Neural cell (in vitro differentiated cells): ENCODE results near the gene CKMT2. TPM values are rescaled to one million over a fixed set of nuclear protein-coding genes. Genes with fewer than 3 reads are reported as not detected.

ENCODE experiments used
- H2AFZ ChIP-seq: fragments of 200-600, 300-800 bp; sonication (generic), shearing (Covaris generic); 2 replicates; pipeline ENCODE4 v1.6.0; 2014; ENCODE audit warnings: low read depth, mild to moderate bottlenecking, antibody characterized with exemption, low read length, moderate library complexity
- H3F3A ChIP-seq: fragments of 200-600 bp; shearing (Covaris generic); 2 replicates; pipeline ENCODE4 v1.6.1; 2016; ENCODE audit warnings: mild to moderate bottlenecking, moderate library complexity, mixed read lengths, antibody characterized with exemption, low read length; ENCODE audit not compliant: insufficient read depth, poor library complexity, severe bottlenecking
- H3K27ac ChIP-seq: fragments of 200-600, 300-800 bp; sonication (generic), shearing (Covaris generic); 2 replicates; pipeline ENCODE4 v1.5.1; 2014; ENCODE audit warnings: mild to moderate bottlenecking, low read length, moderate library complexity
- H3K27me3 ChIP-seq: fragments of 300-800, 200-600 bp; sonication (generic), shearing (Covaris generic); 2 replicates; pipeline ENCODE4 v1.6.0; 2014; ENCODE audit warnings: mild to moderate bottlenecking, low read depth, low read length, moderate library complexity; ENCODE audit not compliant: insufficient read depth
- H3K36me3 ChIP-seq: fragments of 300-800, 200-600 bp; sonication (generic), shearing (Covaris generic); 2 replicates; pipeline ENCODE4 v1.5.1; 2014; ENCODE audit warnings: mild to moderate bottlenecking, antibody characterized with exemption, low read length, moderate library complexity; ENCODE audit not compliant: insufficient read depth
- H3K4me2 ChIP-seq: fragments of 300-800, 200-600 bp; sonication (generic), shearing (Covaris generic); 2 replicates; pipeline ENCODE4 v1.6.0; 2014; ENCODE audit warnings: mild to moderate bottlenecking, low read length
- H3K4me3 ChIP-seq: fragments of 300-800, 200-600 bp; sonication (generic), shearing (Covaris generic); 2 replicates; pipeline ENCODE4 v1.5.1; 2014; ENCODE audit warnings: mild to moderate bottlenecking, low read length, moderate library complexity
- H3K79me2 ChIP-seq: fragments of 200-600 bp; shearing (Covaris generic); replicated peaks from 2 replicates; pipeline ENCODE4 v1.6.0; 2014; ENCODE audit warnings: mild to moderate bottlenecking, low read length, moderate library complexity; ENCODE audit not compliant: insufficient read depth
- H3K9ac ChIP-seq: fragments of 300-800, 200-600 bp; sonication (generic), shearing (Covaris generic); 2 replicates; pipeline ENCODE4 v1.6.1; 2016; ENCODE audit warnings: mild to moderate bottlenecking, low read length, mixed read lengths
- H3K9me2 ChIP-seq: fragments of 200-600 bp; shearing (Covaris generic); 2 replicates; pipeline ENCODE4 v1.6.1; 2016; ENCODE audit warnings: mild to moderate bottlenecking, low read length, mixed read lengths; ENCODE audit not compliant: insufficient read depth
- H3K9me3 ChIP-seq: fragments of 200-600, 300-800 bp; sonication (generic), shearing (Covaris generic); 2 replicates; pipeline ENCODE4 v1.6.1; 2016; ENCODE audit warnings: mild to moderate bottlenecking, mixed run types, low read length, moderate library complexity, mixed read lengths
- H4K20me1 ChIP-seq: fragments of 200-600 bp; shearing (Covaris generic); 2 replicates; pipeline ENCODE4 v1.6.1; 2016; ENCODE audit warnings: mild to moderate bottlenecking, mixed run types; ENCODE audit not compliant: insufficient read depth
- EP300 ChIP-seq: fragments of 450-650 bp; conservative IDR thresholded peaks from 2 replicates; pipeline ENCODE4 v1.6.1; 2014; ENCODE audit warnings: antibody characterized with exemption, mild to moderate bottlenecking, moderate library complexity; ENCODE audit not compliant: poor library complexity, severe bottlenecking
- EZH2 ChIP-seq: fragments of 200-600, 300-800 bp; shearing (Covaris generic), sonication (generic); IDR thresholded peaks from 2 replicates; pipeline ENCODE4 v1.6.1; 2014; ENCODE audit warnings: antibody characterized with exemption, low read length, borderline replicate concordance, mild to moderate bottlenecking; ENCODE audit not compliant: insufficient read depth, poor library complexity, severe bottlenecking
- MXI1 ChIP-seq: fragments of 450-650 bp; conservative IDR thresholded peaks from 2 replicates; pipeline ENCODE4 v1.6.1; 2014; ENCODE audit warnings: antibody characterized with exemption, mild to moderate bottlenecking; ENCODE audit not compliant: poor library complexity, severe bottlenecking
- POLR2AphosphoS5 ChIP-seq: IDR thresholded peaks from 2 replicates; pipeline ENCODE4 v1.6.1; 2012
- RAD21 ChIP-seq: fragments of 450-650 bp; conservative IDR thresholded peaks from 2 replicates; pipeline ENCODE4 v1.6.1; 2014; ENCODE audit warnings: antibody characterized with exemption, mild to moderate bottlenecking, moderate library complexity
- SMC3 ChIP-seq: fragments of 450-650 bp; conservative IDR thresholded peaks from 2 replicates; pipeline ENCODE4 v1.6.1; 2014; ENCODE audit warnings: antibody characterized with exemption, mild to moderate bottlenecking, moderate library complexity; ENCODE audit not compliant: poor library complexity
- TAF1 ChIP-seq: IDR thresholded peaks from 2 replicates; pipeline ENCODE4 v1.6.1; 2012; ENCODE audit warnings: low read depth
- polyA plus RNA-seq: library from polyadenylated mRNA; depleted of rRNA; stranded (reverse); fragments of >200 nt; gene quantifications from 2 replicates; pipeline ENCODE4 v1.2.3, GENCODE V29; 2014
- TF ChIP-seq, protein P1 (sequence below): IDR thresholded peaks from 2 replicates; pipeline ENCODE4 v1.6.1; 2012; ENCODE audit warnings: borderline replicate concordance
- TF ChIP-seq, protein P2 (sequence below): fragments of 450-650 bp; IDR thresholded peaks from 2 replicates; pipeline ENCODE4 v1.5.1; 2014; ENCODE audit warnings: antibody characterized with exemption, mild to moderate bottlenecking, moderate library complexity; ENCODE audit not compliant: poor library complexity, severe bottlenecking

The CKMT2 gene
- polyA plus RNA-seq, 1 donor from 2014 or later = not detected

DNA sequence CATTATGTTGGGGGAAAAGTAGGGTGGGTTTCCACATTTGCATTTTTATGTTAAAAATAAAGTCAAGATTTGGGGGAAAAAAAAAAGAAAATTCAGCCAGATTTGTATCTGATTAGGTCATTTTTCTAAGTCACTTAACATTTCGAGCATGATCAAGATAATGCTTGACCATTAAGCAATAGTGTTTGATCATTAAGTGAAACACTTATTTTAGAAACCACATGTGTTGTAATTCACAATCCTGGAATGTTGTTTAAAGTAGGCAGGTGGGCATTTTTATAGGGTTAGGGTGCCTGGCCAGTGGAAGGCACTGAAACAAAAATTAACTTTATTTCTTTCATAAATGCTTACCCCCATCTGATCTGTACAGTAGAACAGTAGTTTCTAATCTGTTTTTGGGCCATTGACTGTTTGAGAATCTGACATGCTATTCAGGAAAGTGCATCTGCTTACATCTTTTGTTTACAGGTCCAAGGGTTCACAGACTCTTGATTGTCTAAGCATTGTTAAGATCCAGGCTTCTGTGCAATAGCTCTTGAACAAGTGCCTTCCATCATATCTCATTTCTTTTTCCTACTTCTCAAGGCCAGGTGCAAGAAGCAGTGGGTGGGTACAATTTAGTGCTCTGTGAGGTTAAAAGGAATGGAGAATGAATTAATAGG is 77.4 kb downstream of the CKMT2 start:
- H3K27ac ChIP-seq = no peak overlapping the region
- H3K9me3 ChIP-seq = no peaks in the 10 kb centered on the region
- no peak overlapping the region for H3K4me3 ChIP-seq
- H3K36me3 ChIP-seq = peaks cover 3% of the 10 kb centered on the region
- no peaks in the 10 kb centered on the region for H3F3A ChIP-seq
- H3K27me3 ChIP-seq = no peaks in the 10 kb centered on the region
- no peak for TF ChIP-seq SMC3
- TF ChIP-seq MXI1 = no peak
- TF ChIP-seq EZH2 = no peak
- TF ChIP-seq TAF1 = no peak
- no peak for TF ChIP-seq RAD21
- TF ChIP-seq, protein P1, sequence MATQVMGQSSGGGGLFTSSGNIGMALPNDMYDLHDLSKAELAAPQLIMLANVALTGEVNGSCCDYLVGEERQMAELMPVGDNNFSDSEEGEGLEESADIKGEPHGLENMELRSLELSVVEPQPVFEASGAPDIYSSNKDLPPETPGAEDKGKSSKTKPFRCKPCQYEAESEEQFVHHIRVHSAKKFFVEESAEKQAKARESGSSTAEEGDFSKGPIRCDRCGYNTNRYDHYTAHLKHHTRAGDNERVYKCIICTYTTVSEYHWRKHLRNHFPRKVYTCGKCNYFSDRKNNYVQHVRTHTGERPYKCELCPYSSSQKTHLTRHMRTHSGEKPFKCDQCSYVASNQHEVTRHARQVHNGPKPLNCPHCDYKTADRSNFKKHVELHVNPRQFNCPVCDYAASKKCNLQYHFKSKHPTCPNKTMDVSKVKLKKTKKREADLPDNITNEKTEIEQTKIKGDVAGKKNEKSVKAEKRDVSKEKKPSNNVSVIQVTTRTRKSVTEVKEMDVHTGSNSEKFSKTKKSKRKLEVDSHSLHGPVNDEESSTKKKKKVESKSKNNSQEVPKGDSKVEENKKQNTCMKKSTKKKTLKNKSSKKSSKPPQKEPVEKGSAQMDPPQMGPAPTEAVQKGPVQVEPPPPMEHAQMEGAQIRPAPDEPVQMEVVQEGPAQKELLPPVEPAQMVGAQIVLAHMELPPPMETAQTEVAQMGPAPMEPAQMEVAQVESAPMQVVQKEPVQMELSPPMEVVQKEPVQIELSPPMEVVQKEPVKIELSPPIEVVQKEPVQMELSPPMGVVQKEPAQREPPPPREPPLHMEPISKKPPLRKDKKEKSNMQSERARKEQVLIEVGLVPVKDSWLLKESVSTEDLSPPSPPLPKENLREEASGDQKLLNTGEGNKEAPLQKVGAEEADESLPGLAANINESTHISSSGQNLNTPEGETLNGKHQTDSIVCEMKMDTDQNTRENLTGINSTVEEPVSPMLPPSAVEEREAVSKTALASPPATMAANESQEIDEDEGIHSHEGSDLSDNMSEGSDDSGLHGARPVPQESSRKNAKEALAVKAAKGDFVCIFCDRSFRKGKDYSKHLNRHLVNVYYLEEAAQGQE = no peak
- TF ChIP-seq POLR2AphosphoS5 = no peak
- TF ChIP-seq, protein P2, sequence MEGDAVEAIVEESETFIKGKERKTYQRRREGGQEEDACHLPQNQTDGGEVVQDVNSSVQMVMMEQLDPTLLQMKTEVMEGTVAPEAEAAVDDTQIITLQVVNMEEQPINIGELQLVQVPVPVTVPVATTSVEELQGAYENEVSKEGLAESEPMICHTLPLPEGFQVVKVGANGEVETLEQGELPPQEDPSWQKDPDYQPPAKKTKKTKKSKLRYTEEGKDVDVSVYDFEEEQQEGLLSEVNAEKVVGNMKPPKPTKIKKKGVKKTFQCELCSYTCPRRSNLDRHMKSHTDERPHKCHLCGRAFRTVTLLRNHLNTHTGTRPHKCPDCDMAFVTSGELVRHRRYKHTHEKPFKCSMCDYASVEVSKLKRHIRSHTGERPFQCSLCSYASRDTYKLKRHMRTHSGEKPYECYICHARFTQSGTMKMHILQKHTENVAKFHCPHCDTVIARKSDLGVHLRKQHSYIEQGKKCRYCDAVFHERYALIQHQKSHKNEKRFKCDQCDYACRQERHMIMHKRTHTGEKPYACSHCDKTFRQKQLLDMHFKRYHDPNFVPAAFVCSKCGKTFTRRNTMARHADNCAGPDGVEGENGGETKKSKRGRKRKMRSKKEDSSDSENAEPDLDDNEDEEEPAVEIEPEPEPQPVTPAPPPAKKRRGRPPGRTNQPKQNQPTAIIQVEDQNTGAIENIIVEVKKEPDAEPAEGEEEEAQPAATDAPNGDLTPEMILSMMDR = no peak
- TF ChIP-seq EP300 = no peak
- no peak overlapping the region for H2AFZ ChIP-seq
- H3K4me2 ChIP-seq = no peak overlapping the region
- no peaks in the 10 kb centered on the region for H3K9me2 ChIP-seq
- H3K9ac ChIP-seq = no peak overlapping the region
- no peaks in the 10 kb centered on the region for H3K79me2 ChIP-seq
- H4K20me1 ChIP-seq = no peaks in the 10 kb centered on the region

DNA sequence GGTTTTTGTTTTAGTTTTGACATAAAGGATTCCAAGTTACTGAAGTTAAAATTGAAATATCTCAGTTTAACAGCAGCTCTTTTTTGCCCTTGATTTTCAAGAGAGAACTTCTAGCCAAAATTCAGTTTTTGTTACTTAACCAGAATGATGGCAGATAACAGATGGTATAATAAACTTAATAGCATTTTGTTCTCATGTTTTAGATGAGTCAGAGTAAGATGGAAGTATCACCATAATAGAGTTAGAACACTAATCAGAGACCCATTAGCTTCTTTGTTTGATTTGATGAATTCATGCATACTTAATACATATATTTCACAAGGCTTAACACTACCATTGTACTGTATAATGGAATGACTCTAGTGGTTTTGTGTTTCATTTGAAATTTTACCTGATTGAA is 80.2 kb downstream of the CKMT2 start:
- H3K27ac ChIP-seq = no peak overlapping the region
- no peaks in the 10 kb centered on the region for H3K9me2 ChIP-seq
- H3K79me2 ChIP-seq = no peaks in the 10 kb centered on the region
- no peak overlapping the region for H3K9ac ChIP-seq
- H3F3A ChIP-seq = no peaks in the 10 kb centered on the region
- TF ChIP-seq POLR2AphosphoS5 (no peak), TAF1 (no peak), EP300 (no peak), EZH2 (no peak), MXI1 (no peak), SMC3 (no peak), RAD21 (no peak)
- TF ChIP-seq, protein P1 = no peak
- TF ChIP-seq, protein P2 = no peak
- no peak overlapping the region for H2AFZ ChIP-seq
- H3K36me3 ChIP-seq = peaks cover 3% of the 10 kb centered on the region
- H3K4me2 ChIP-seq = no peak overlapping the region
- no peak overlapping the region for H3K4me3 ChIP-seq
- no peaks in the 10 kb centered on the region for H3K27me3 ChIP-seq
- H4K20me1 ChIP-seq = no peaks in the 10 kb centered on the region
- H3K9me3 ChIP-seq = no peaks in the 10 kb centered on the region
